Karpas-422 (cell line): ENCODE data around the gene SLC25A52. TPM values are rescaled to one million over a fixed set of nuclear protein-coding genes. Genes with fewer than 3 reads are reported as not detected.
A peak's percentile ranks its signal among the peaks of the same experiment; 100 is the strongest.
"Not testable (repeated sequence)": the region's sequence is repeated elsewhere in the genome, so short reads cannot be mapped to it uniquely, and the experiment has no call there.

Experiments used
- DNase-seq: peaks from one replicate; pipeline ENCODE4 v3.0.0-alpha.2; 2015
- H2AFZ ChIP-seq: fragments of 200-600 bp; sonication (generic); 2 replicates; pipeline ENCODE4 v1.6.1; 2014; ENCODE audit warnings: antibody characterized with exemption, low read length, mixed read lengths
- H3K27ac ChIP-seq: fragments of 200-600 bp; sonication (generic); 2 replicates; pipeline ENCODE4 v1.5.1; 2014; ENCODE audit warnings: mild to moderate bottlenecking, low read length, moderate library complexity
- H3K27me3 ChIP-seq: fragments of 200-600 bp; sonication (generic); 2 replicates; pipeline ENCODE4 v1.6.1; 2014; ENCODE audit warnings: low read length, mixed read lengths
- H3K36me3 ChIP-seq: fragments of 200-600 bp; sonication (generic); 2 replicates; pipeline ENCODE4 v1.6.1; 2014; ENCODE audit warnings: low read length, mixed read lengths; ENCODE audit not compliant: insufficient read depth
- H3K4me1 ChIP-seq: fragments of 200-600 bp; sonication (generic); 2 replicates; pipeline ENCODE4 v1.6.1; 2014; ENCODE audit warnings: mild to moderate bottlenecking, low read length, mixed read lengths
- H3K4me2 ChIP-seq: fragments of 200-600 bp; sonication (generic); 2 replicates; pipeline ENCODE4 v1.6.1; 2014; ENCODE audit warnings: low read length, low read depth, mild to moderate bottlenecking; ENCODE audit not compliant: poor library complexity, severe bottlenecking
- H3K4me3 ChIP-seq: fragments of 200-600 bp; sonication (generic); 2 replicates; pipeline ENCODE4 v1.5.1; 2014; ENCODE audit warnings: mild to moderate bottlenecking, antibody characterized with exemption, low read length, mixed read lengths
- H3K79me2 ChIP-seq: fragments of 200-600 bp; sonication (generic); 2 replicates; pipeline ENCODE4 v1.6.1; 2014; ENCODE audit warnings: mild to moderate bottlenecking, low read length, mixed read lengths
- H3K9ac ChIP-seq: fragments of 200-600 bp; sonication (generic); 2 replicates; pipeline ENCODE4 v1.6.0; 2014; ENCODE audit warnings: low read length
- H3K9me2 ChIP-seq: fragments of 200-600 bp; sonication (generic), shearing (Covaris generic); replicated peaks from 2 replicates; pipeline ENCODE4 v1.6.0; 2014; ENCODE audit warnings: mild to moderate bottlenecking, low read length, moderate library complexity; ENCODE audit not compliant: insufficient read depth
- H3K9me3 ChIP-seq: fragments of 300-700, 200-600 bp; sonication (generic); 2 replicates; pipeline ENCODE4 v1.6.1; 2014; ENCODE audit warnings: low read length, mixed read lengths
- H4K20me1 ChIP-seq: fragments of 200-600 bp; sonication (generic); 2 replicates; pipeline ENCODE4 v1.6.1; 2014; ENCODE audit warnings: mild to moderate bottlenecking, antibody characterized with exemption, low read length, low read depth; ENCODE audit not compliant: insufficient read depth
- total RNA-seq: library from RNA; depleted of rRNA; stranded (reverse); fragments of >200 nt; shearing (Covaris generic); gene quantifications from 2 replicates; pipeline ENCODE4 v1.2.3, GENCODE V29; 2014; ENCODE audit warnings: low replicate concordance

SLC25A52 gene
- total RNA-seq, 1 experiment from 2014 or later: not detected

- no peak overlapping the region for H3K4me3 ChIP-seq
- no peak overlapping the region for H3K9ac ChIP-seq
- no peak for DNase-seq
- H4K20me1 ChIP-seq: no peaks in the 10 kb centered on the region
- H3K9me2 ChIP-seq: no peaks in the 10 kb centered on the region
- H3K27ac ChIP-seq: no peak overlapping the region
- no peak overlapping the region for H2AFZ ChIP-seq
- H3K27me3 ChIP-seq: no peaks in the 10 kb centered on the region
- no peaks in the 10 kb centered on the region for H3K36me3 ChIP-seq
- no peaks in the 10 kb centered on the region for H3K9me3 ChIP-seq
- no peak overlapping the region for H3K4me2 ChIP-seq
- no peaks in the 10 kb centered on the region for H3K79me2 ChIP-seq
- H3K4me1 ChIP-seq: no peaks in the 10 kb centered on the region
Observed at GRCh38 chr18:31772699-31773098, 12.0 kb upstream of the SLC25A52 start.

DNA sequence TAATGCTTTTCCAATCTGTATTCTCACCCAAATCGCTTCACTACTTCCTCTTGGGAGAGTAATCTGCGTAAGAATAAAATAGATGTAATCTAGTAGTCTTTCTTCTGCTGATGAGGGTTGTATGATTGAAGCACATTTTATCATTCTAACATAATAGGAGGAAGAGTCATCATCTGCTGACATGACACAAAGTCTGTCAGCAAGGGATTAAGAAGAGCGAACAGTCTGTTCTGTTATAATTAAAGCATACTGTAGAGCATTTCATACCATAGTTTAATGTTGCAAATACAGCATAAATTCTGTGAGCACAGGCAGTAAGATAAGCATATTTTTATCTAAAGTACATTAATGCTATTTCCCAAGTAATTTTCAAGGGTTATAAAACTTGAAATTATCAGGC is 10.4 kb downstream of the SLC25A52 start:
- H3K79me2 ChIP-seq: no peaks in the 10 kb centered on the region
- no peaks in the 10 kb centered on the region for H3K4me1 ChIP-seq
- H3K9me3 ChIP-seq: no peaks in the 10 kb centered on the region
- H3K36me3 ChIP-seq: no peaks in the 10 kb centered on the region
- no peak overlapping the region for H2AFZ ChIP-seq
- no peaks in the 10 kb centered on the region for H3K9me2 ChIP-seq
- no peaks in the 10 kb centered on the region for H4K20me1 ChIP-seq
- no peak overlapping the region for H3K9ac ChIP-seq
- DNase-seq: no peak
- H3K4me2 ChIP-seq: no peak overlapping the region
- H3K27me3 ChIP-seq: no peaks in the 10 kb centered on the region
- H3K4me3 ChIP-seq: no peak overlapping the region
- H3K27ac ChIP-seq: no peak overlapping the region

- Histone ChIP-seq H3K4me1 (no peaks in the 10 kb centered on the region), H3K36me3 (no peaks in the 10 kb centered on the region), H3K79me2 (no peaks in the 10 kb centered on the region), H2AFZ (no peak overlapping the region), H3K9me3 (no peaks in the 10 kb centered on the region), H3K4me3 (no peak overlapping the region), H3K27ac (no peak overlapping the region), H3K27me3 (no peaks in the 10 kb centered on the region), H3K4me2 (no peak overlapping the region), H4K20me1 (no peaks in the 10 kb centered on the region), H3K9me2 (no peaks in the 10 kb centered on the region), H3K9ac (no peak overlapping the region)
- peak; percentile 9 for DNase-seq
Observed at GRCh38 chr18:31746396-31746795, 14.3 kb downstream of the SLC25A52 start.

GRCh38 chr18:31744321-31745067 is 16.2 kb downstream of the SLC25A52 start:
- H3K9me3 ChIP-seq: no peaks in the 10 kb centered on the region
- H2AFZ ChIP-seq: no peak overlapping the region
- no peaks in the 10 kb centered on the region for H3K79me2 ChIP-seq
- peaks cover 8% of the 10 kb centered on the region for H3K4me1 ChIP-seq
- H3K4me2 ChIP-seq: no peak overlapping the region
- H3K36me3 ChIP-seq: no peaks in the 10 kb centered on the region
- H3K9me2 ChIP-seq: no peaks in the 10 kb centered on the region
- H3K27me3 ChIP-seq: no peaks in the 10 kb centered on the region
- no peaks in the 10 kb centered on the region for H4K20me1 ChIP-seq
- no peak overlapping the region for H3K4me3 ChIP-seq
- no peak overlapping the region for H3K27ac ChIP-seq
- no peak overlapping the region for H3K9ac ChIP-seq
- no peak for DNase-seq

- not testable (repeated sequence) for H3K9me2 ChIP-seq, H3K4me1 ChIP-seq, H3K79me2 ChIP-seq, H4K20me1 ChIP-seq, H2AFZ ChIP-seq, H3K27ac ChIP-seq, H3K4me3 ChIP-seq, H3K9ac ChIP-seq, H3K27me3 ChIP-seq, H3K9me3 ChIP-seq, H3K4me2 ChIP-seq, H3K36me3 ChIP-seq
- DNase-seq: peak; percentile 6
Observed at GRCh38 chr18:31743600-31743999, 17.1 kb downstream of the SLC25A52 start.

DNA sequence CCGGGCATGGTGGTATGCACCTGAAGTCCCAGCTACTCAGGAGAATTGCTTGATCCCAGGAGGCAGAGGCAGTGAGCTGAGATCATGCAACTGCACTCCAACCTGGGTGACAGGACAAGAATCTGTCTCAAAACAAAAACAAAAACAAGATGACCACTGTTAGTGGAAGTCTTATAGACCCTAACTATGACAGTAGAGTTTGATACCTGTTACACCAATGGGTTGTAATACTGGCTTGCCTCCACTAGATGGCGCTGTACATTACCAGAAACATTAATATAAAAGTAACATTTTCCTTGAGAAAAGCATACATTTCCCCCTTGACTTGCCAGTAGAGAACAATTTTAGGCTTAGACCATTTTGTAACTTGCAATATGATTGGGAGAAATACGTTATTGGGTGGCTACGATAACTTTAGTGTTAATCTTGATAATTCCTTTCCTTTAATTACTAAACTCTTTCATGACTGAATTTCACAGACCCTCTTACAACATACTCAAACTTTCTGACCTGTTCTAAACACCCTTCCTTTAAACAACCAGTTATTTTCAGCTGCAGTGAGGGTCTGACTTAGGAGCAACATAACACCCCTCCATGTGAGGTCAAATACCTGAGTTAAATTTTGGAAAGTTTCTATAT is 19.5 kb downstream of the SLC25A52 start:
- H3K36me3 ChIP-seq: no peaks in the 10 kb centered on the region
- peaks cover 5% of the 10 kb centered on the region; the same call in 1 of the 2 replicates for H3K9me3 ChIP-seq
- H3K9me2 ChIP-seq: no peaks in the 10 kb centered on the region
- no peak overlapping the region for H3K4me3 ChIP-seq
- H3K4me1 ChIP-seq: peaks cover 15% of the 10 kb centered on the region
- no peak overlapping the region for H3K4me2 ChIP-seq
- DNase-seq: peak; percentile 79
- no peaks in the 10 kb centered on the region for H3K27me3 ChIP-seq
- H3K9ac ChIP-seq: no peak overlapping the region
- no peaks in the 10 kb centered on the region for H3K79me2 ChIP-seq
- no peak overlapping the region for H2AFZ ChIP-seq
- no peak overlapping the region for H3K27ac ChIP-seq
- H4K20me1 ChIP-seq: no peaks in the 10 kb centered on the region

- H3K4me3 ChIP-seq: no peak overlapping the region
- H2AFZ ChIP-seq: peak overlapping the region; percentile 75; the same call in 1 of the 2 replicates
- H4K20me1 ChIP-seq: no peaks in the 10 kb centered on the region
- H3K79me2 ChIP-seq: no peaks in the 10 kb centered on the region
- H3K4me2 ChIP-seq: peak overlapping the region; percentile 4
- H3K4me1 ChIP-seq: peaks cover 15% of the 10 kb centered on the region
- no peaks in the 10 kb centered on the region for H3K27me3 ChIP-seq
- no peak overlapping the region for H3K9ac ChIP-seq
- no peaks in the 10 kb centered on the region for H3K36me3 ChIP-seq
- DNase-seq: peak; percentile 63
- H3K9me3 ChIP-seq: peaks cover 5% of the 10 kb centered on the region; the same call in 1 of the 2 replicates
- no peak overlapping the region for H3K27ac ChIP-seq
- H3K9me2 ChIP-seq: no peaks in the 10 kb centered on the region
Observed at GRCh38 chr18:31740180-31740579, 20.5 kb downstream of the SLC25A52 start.

- peak; percentile 22 for DNase-seq
- Histone ChIP-seq H3K36me3 (no peaks in the 10 kb centered on the region), H3K4me1 (peaks cover 15% of the 10 kb centered on the region), H4K20me1 (no peaks in the 10 kb centered on the region), H3K79me2 (no peaks in the 10 kb centered on the region), H3K4me3 (no peak overlapping the region), H3K27ac (no peak overlapping the region), H3K9ac (no peak overlapping the region), H2AFZ (no peak overlapping the region), H3K9me2 (no peaks in the 10 kb centered on the region), H3K9me3 (peaks cover 5% of the 10 kb centered on the region; the same call in 1 of the 2 replicates), H3K27me3 (no peaks in the 10 kb centered on the region), H3K4me2 (no peak overlapping the region)
Observed at GRCh38 chr18:31739651-31740050, 21.0 kb downstream of the SLC25A52 start.
